Activated CD4-positive, CD25-positive, alpha-beta regulatory T cell treated with anti-CD3 and anti-CD28 coated beads, Interleukin-2, amount 50 U/mL, for 72 hours (primary cell): ENCODE results near the gene BIRC7.
"Not testable (repeated sequence)": the region's sequence is repeated elsewhere in the genome, so short reads cannot be mapped to it uniquely, and the experiment has no call there.

Source experiments
- DNase-seq: peaks from one replicate; pipeline ENCODE4 v3.0.0; 2021

BIRC7 gene

DNA sequence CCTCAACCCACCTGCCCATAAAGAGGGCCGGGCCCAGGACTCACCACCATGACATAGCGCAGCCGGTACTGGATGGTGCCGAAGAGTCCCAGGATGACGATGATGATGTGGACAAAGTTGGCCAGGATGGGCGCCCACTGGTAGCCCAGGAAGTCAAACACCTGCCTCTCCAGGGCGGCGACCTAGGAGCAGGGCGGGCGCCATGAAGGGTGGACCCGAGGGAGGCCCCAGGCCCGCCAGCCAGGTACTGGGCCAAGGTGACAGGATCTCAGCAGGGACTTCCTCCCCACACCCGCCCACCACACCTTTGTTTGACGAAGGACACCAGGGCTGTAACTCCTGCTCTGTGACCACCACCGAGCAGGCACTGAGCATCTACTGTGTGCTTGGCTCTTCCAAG is 14.2 kb downstream of the BIRC7 start:
- DNase-seq, result no peak

DNA sequence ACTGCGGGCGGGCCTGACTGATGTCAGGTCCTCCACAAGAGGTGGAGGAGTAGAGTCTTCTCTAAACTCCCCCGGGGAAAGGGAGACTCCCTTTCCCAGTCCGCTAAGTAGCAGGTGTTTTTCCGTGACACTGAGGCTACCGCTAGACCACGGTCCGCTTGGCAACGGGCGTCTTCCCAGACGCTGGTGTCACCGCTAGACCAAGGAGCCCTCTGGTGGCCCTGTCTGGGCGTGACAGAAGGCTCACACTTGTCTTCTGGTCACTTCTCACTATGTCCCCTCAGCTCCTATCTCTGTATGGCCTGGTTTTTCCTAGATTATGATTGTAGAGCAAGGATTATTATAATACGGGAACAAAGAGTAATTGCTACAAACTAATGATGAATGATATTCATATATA is 15.6 kb downstream of the BIRC7 start:
- not testable (repeated sequence) for DNase-seq

DNA sequence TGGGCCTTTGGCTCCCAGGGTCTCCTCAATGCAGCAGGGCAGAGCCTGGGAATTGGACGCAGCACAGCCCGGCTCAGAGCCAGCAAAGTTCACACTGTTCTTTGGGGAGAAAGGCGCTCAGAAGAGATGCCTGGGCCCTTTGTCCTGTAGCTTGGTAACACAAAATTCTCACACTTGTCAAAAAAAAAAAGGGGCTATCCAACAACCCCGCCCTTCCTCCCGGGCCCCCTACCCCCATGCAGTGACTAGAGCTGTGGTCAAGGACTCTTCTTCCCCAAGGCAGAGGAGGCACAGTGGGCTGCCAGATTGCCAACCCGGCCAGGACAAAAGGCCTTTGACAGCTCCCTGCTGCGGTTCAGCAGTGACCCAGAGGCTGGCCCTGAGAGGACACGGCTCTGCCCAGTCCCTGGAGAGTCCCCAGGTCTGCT is 16.6 kb downstream of the BIRC7 start:
- no peak for DNase-seq

DNA sequence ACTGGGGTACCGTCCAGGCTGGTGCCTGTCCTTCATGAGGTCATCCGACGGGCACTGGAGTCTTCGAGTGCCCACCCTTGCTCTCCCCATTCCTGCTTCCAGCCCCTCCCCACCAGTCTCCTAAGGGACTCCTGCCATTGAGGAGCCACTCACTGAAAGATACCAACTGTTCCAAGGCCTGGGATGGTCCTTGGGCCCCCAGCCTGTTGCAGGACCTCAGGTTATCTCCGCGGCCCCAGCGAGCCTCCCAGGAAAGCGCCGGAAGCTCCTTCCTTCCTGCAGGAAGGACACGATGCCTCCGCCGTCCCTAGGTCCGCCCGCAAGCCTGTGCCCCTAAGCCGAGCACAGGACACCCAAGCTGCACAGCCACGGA is 17.3 kb downstream of the BIRC7 start:
- DNase-seq, result no peak

DNA sequence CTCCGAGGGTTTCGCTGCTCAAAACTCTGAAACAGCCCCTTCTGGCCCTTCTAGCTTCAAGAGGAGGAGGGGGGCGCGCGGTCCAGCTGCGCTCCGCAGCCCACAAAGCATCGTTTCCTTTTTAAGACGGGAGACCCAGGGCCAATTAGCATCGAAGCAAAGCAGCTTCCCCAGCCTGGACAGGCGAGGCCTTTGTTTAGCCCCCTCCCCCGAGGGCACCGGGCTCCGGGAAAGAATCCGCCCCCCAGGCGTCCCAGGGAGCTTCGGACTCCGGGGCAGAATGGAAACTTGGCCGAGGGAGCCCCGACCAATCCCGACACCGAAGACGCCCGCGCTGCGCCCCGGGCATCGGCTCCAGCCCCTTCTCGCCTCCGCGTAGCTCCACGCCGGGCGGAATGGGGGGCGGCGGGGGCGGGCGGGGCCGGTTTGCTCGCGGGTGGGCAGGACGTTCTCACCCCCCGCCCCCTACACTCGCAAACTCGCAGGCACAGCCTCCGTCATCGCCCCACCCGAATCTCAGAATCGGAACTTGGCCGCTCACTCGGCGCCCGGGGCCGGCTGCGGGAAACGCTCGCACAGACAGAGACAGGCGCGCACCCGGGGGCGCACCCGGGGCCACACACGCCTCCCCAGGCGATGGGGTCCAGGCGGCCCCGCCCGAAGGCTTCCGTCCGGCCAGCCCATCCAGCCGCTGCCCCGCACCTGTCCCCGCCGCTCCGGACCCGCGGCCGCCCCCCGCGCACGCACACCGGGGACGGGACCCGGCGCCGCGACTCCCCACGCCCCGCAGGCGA is 17.9 kb downstream of the BIRC7 start:
- no peak for DNase-seq

DNA sequence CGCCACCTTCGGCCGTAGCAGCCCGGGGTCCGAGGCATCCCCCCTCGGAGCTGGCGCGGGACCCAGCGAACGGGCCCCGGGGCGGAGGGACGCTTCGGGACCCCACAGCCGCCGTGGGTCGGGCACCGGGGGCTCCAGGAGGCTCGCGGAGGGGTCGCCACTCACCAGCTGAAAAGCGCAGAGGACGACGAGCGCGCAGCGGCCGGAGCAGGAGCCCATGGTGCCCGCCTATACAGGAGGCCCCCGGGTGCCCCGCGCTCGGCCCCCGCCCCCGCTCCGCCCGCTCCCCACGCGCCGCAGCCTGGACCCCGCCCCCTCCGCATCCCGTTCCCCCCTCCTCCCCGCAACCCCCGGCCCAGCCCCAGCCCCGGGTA is 18.5 kb downstream of the BIRC7 start, which contains the start of gene NKAIN4:
Gene NKAIN4 (minus strand): TSS at position 232 of the 374 bp plus-strand sequence. CDS start 13 bp downstream, at position 219.
- no peak for DNase-seq

DNA sequence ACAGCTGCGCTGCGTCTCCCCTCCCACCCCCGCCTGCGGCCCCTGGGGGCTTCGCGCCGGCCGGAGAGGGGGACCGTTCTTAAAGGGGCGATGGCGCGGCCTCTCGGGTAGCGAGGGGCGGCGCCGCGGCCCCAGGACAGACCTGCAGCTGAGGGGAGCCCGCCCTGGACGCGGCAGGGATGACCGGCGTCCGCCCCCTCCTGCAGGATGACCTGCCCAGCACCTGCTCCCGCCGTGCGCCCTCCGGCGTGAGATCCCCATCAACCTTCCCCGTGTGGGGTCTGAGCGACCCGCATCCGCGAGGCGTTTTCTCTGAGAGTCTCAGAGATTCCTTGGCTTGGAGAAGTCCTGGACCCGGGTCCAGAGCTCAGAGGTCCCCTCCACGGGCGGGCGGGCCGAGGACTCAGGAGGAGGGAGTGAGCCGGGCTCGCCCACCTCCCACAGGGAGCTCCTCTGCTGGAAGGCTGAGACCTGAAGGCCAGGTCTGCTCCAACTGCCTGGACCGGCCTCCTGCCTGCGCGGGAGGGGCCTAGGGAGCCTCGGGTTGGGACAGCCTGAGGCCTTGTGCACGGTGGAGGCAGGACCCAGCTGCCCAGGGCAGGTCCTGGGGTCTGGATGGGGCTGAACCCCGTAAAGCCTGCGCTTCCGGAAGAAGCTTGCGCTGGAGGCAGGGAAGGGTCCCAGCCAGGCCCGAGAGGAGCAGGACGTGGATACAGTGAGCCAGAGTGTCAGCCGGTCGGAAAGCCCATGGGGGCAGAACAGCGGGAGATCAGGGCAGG is 19.1 kb downstream of the BIRC7 start:
- no peak for DNase-seq

DNA sequence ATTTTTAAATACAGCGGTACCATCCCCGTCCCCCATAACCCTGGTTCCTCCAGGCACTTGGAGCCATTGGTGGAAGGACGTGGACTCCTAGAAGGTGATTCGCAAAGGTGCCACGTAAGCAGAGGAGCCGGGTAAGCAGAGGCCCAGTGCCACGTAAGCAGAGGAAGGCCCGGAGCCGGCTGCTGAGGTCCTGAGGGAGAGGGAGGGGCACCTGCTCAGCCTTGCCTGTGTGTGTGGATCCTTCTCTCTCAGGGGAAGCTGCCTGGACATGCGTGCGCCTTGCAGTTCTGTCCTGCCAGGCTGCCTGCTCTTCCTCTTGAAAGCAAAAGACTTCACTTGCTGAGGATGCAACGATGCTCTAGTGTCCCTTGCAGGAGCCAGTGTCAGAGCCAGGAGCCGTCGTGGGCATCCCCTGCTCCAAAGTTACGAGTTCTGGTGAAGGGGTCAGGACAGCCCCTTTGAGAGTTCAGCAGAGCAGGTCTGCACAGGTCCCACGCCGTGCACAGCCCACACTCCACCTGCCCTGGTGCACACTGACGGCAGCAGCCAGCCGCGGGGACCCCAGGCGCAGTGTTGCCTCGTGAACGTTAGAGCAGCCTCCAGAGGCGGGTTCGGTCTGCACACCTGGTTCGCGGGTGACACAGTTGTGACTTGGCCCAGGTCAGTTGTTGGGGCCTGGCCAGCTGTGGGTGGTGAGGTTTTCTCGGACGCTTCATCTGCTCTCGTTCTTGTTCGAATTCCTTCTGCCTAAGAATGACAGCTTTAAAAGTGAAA is 20.4 kb downstream of the BIRC7 start:
- DNase-seq, result no peak

DNA sequence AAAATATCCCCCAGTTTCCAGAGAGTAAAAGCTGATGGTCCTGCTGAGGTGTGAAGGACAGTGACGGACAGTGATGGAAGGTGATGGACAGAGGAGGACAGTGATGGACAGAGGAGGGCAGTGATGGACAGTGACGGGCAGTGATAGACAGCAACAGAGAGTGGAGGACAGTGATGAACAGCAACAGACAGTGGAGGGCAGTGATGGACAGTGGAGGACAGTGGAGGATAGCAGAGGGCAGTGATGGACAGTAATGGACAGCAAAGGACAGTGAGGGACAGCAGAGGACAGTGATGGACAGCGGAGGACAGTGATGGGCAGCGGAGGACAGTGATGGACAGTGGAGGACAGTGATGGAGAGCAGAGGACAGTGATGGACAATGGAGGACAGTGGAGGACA is 21.2 kb downstream of the BIRC7 start:
- DNase-seq, result no peak

DNA sequence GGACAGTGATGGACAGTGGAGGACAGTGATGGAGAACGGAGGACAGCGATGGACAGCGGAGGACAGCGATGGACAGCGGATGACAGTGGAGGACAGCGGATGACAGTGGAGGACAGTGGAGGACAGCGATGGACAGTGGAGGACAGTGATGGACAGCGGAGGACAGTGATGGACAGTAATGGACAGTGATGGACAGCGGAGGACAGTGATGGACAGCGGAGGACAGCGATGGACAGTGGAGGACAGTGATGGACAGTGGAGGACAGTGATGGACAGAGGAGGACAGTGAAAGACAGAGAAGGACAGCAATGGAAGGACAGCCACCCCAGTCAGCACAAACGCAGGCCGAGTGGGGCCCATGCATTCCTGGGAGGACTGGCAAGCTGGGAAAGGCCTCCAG is 21.9 kb downstream of the BIRC7 start:
- no peak for DNase-seq

DNA sequence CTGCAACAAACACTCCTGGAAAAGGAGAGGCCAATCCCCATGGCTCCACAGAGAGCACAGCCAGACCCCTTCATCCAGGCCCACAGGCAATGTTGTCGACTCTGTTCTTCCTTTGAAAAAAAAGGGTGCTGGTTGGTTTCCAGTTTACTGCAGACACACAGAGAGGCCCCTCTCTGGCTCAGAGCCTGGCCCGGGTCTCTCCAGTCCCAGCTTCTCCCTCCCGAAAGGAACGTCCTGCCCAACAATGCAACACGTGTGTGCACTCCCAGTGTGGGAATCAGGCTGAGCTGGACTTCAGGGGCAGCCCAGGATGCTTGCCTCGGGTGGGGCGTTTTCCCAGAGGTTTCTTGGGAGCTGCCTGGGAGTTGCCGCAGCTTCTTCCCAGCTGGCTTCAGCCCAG is 23.1 kb downstream of the BIRC7 start:
- no peak for DNase-seq

DNA sequence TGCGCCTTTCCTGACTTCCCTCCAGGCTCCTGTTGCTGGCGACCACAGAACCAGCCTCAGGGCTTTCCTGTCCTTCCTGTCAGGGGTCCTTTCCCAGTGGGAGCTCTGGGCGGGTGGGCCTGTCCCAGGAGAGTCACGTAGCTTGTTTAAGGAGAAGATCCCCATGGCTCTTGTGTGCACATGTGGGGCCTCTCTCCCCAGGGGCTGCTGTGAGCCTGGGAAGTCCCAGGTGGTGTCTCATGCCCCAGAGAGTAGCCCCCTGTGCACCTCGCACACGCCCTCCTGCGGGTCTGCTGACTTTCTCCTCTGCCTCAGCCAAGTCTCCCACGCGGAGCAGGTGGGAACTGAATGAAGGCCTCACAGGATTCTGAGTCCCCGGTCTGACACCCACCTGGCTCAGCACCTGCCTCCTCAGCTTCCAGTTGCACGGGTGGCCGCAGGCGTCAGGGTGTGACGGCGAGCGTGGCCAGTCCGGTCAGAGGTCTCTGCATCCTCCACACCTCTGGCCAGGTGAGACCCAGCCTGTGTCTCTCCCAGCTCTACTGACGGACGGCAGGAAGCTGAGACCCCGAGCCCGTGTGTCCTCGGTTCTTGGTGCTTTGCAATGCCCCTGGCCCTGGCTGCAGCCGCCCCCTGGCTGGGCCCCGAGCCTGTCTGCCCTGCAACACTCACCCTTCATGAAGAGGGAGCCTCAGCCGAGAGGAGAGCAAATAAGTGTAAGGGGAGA is 24.2 kb downstream of the BIRC7 start:
- no peak for DNase-seq

DNA sequence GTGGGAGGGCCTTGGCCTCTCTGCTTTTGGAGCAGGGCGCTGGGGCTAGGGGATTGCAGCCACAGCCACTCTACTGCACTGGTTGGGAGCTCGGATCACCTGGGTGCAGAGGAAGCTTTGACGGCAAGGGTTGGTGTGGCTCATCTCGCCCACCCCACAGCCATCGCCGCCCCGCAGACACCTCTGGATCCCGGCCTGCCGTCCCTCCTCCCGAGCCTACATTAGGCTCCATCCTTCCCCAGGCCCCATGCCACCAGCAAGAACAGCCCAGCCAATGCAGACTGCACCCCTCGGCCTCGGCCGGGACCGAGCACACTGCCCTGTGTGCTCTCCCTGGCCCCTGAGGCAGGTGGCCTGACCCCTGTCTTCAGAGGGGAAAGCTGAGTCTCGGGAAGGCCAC is 24.8 kb downstream of the BIRC7 start:
- DNase-seq, result no peak

DNA sequence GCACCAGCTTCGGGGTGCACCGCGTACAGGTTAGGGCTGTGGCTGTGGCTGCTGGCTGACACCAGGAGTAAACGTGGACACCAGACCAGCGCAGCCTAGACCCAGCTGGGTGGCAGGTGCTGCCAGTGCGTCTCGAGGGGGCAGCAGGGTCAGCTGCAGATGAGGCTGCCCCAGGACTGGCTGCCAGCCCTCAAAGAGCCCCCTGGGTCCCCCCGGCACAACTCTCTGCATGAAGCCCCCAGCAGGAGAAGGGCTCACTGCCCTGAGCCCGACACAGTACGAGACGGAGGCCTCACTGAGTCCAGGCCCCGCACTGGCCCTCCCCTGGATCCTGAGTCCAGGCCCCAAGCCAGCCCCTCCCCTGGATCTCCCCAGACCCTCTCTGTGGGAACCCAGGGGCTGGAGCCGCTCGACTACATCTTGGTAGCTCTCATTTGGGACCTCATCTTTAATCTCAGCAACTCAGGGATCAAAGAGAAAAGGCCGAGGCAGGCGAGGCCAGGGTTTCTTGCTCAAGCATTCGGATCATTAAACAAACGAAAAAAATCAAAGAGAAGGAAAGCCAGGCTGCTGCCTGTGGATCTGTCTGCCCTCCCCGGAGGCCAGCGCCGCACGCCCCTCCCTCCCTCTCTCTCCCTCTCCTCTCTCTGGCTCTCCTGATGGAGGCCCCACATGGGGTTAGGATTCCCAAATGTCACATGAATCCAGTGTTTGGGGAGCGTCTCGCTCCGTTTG is 25.5 kb downstream of the BIRC7 start:
- DNase-seq, result no peak

DNA sequence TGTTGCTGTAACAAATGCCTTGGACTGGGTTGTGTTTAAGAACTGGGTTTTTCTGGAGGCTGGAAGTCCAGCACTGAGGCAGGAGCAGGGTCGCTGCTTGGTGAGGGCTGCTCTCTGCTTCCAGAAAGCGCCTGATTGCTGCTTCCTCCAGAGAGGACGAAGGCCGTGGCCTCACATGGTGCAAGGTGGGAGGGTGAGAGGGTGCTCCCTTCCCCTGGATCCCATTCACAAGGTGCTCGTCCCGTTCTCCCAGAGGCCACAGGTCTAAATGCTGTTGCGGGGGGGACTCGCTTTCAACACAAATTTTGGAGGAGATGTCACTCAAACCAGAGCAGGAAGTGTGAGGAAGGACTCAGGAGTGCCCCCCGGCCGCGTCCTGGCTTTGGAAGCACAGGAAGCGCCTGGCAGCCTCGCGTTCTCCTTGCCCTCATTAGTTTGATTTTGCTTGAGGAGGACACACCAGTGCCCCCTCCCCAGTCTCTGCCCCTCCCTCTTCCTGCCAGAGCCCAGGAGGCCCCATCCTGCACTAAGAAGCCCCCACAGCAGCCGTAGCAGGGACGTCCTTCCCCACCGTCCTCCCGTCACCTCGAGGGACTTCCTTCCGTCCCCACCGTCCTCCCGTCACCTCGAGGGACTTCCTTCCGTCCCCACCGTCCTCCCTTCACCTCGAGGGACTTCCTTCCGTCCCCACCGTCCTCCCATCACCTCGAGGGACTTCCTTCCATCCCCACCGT is 26.3 kb downstream of the BIRC7 start:
- no peak for DNase-seq

DNA sequence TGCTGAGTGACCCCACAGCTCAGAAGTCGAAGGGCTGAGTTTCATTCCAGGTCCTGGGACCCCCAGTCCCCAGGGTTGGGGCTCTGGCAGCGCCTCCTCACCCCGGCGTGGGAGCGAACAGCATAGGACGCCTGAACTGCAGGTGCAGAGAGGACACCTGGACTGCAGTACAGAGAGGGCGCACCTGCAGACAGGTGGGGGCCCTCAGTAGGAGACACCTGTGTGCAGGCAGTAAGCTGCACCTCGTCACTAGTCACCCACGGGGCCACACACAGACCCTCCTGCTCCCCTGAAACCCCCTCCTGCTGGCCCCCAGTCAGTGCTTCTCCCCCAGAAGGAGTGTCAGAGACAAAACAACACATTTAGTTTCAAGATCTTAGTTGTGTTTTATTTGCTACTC is 27.1 kb downstream of the BIRC7 start:
- DNase-seq, result no peak

DNA sequence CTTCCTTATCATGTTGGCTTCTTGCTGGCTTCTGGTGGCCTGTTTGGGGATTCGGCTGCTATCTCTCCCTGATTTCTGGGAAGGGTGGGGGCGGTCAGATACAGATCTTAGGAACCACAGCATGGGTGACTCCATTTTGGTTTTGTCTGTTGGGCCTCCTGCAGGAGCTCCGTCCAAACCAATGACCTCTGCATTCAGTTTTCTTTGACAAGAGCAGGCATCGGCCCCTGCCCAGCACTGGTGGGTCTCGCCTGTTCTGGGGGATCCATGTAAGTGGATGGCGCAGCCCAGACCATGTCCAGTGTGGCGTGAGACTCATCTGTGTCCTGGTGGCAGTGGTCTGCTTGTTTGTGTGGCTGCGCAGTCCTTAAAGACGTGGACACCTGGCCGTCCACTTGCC is 28.3 kb downstream of the BIRC7 start:
- no peak for DNase-seq

DNA sequence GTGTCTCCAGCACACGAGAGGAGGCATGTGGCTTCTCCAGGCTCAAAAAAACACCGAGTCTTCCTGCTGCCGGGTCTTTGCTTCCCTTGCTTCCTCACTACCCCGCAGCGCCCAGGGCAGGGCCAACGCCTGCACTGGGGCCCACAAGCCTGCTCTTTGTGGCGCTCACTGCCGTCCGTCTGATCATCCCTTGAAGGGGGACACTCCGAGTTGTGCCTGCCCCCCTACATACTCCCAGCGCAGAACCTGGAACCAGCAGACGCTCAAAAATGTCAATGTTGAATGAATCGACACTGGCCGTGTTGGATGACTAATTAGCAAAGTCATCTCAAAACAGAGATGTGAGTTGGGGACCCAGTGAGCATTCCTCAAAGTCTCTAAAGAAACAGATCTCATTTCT is 28.8 kb downstream of the BIRC7 start:
- DNase-seq, result no peak

DNA sequence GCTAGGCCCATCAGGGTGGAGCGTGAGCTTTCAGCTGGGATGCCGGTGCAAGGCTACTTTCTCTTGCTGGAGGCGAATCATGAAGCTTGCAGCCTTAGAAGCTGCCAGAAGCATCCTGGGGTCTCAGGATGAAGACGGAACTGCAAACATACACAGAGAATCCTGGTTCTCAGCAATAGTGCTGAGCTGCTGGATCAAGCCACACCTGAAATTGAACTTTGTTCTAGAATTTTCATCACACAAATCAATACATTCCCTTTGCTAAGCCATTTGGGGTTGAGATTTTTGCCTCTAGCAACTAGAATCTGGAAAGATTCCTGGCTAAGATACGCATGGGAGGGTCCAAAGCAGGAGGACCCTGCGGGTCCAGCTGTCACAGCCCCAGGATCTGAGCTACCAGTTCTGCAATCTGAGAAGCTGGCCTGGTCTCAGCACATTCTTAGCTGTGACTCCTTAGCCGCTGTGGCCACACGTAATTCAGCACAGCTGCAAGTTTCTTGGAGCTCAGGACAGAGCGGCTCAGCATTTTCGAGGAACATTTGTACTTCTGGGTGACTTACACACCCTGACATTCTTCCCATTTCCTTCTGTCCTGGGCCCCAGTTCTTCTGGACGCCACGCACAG is 30.3 kb downstream of the BIRC7 start:
- no peak for DNase-seq

DNA sequence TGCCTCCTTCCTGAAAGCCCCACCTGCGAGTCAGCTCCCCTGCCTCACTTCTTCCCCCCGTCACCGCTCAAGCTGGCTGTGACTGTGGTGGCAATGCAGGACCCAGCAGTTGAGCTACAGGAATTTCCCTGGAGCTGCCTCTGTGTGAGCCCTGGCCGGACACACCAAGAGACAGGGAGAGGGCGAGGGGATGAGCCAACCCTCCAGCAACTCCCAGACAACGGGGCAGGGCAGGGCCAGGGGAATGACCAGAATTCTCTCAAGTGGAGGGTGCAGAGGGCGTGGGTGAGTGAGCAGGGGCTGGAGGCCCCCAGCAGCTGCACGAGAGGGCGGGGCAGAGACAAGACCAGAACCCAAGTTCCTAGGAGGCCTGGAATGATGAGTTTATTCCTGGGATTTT is 32.0 kb downstream of the BIRC7 start:
- no peak for DNase-seq

DNA sequence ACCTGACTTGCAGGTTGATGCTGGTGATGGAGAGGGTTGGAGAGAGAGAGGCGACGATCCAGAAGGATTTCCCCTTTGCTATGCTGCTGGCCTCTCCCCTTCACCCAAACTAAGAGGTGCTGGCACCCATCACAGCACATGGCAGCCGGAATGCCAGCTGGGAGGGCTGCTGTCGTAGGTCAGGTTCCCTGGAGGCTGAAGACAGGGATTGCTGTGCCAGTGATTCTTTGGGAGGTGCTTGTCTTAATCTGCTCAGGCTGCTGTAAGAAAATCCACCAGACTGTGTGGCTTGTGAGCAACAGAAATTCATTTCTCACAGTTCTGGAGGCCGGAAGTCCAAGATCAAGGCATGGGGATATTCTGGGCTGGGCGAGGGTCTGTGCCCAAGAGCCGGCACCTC is 32.6 kb downstream of the BIRC7 start:
- DNase-seq, result no peak
